ENCODE results near the gene IGLL5. TPM values are rescaled to one million over a fixed set of nuclear protein-coding genes. Genes with fewer than 3 reads are reported as not detected.
"Not testable (repeated sequence)": the region's sequence is repeated elsewhere in the genome, so short reads cannot be mapped to it uniquely, and the experiment has no call there.

IGLL5 gene
- total RNA-seq, 1 experiment from 2014 or later: 1.0 TPM

GRCh38 chr22:22898411-22898950, 10.9 kb downstream of the IGLL5 start:
- H3K4me1 ChIP-seq: peaks cover 66% of the 10 kb centered on the region
- peak; percentile 81 to 93 for DNase-seq

GRCh38 chr22:22899342-22900080, 11.9 kb downstream of the IGLL5 start:
- not testable (repeated sequence) for H3K27me3 ChIP-seq; H3K9me3 ChIP-seq (replicated peaks); H3K36me3 ChIP-seq
- Histone ChIP-seq H3K4me1 (peaks cover 69% of the 10 kb centered on the region), H3K27ac (peak overlapping the region; percentile 82), H3K4me3 (peak overlapping the region; percentile 56)
- peak; percentile 66 to 68 for DNase-seq

More at GRCh38 chr22:22898411-22898950, 10.9 kb downstream of the IGLL5 start:
- Histone ChIP-seq H3K27ac (peak overlapping the region; percentile 82), H3K4me3 (peak overlapping the region; percentile 56)
- H3K27me3 ChIP-seq; H3K9me3 ChIP-seq (replicated peaks); H3K36me3 ChIP-seq: not testable (repeated sequence)

GRCh38 chr22:22900527-22901205, 13.1 kb downstream of the IGLL5 start:
- not testable (repeated sequence) for H3K36me3 ChIP-seq; H3K4me3 ChIP-seq; H3K9me3 ChIP-seq (replicated peaks); H3K27ac ChIP-seq; DNase-seq; H3K27me3 ChIP-seq
- H3K4me1 ChIP-seq: peaks cover 60% of the 10 kb centered on the region

DNA sequence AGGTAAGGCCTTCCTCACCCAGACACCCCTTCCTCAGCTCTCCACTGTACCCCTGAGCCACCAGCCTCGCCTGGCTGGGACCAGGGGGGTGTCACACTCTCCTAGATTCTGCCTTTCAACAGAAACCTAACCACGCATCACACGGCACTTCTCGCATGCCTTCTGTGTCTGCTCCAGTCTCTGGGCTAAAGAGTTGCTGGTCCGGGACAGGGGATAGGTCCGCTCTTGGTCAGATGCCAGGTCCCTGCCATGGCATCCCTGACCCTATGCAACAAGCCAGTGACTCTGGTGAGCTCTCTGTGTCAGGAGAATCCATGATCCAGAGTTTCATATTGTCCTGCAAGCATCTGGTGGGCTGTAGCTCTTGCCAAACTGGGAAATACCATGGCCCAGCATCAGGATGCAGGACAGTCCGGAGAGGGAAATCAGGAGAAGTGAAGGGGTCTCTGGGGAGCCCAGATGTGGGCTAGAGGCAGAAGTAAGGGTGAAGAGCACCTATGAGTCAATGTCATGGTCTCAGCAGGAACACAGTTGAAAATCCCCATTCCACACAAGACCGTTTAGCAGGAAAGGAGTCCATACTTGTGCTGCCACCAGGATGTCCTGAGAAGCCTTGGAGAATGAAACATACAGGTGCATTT, 14.1 kb downstream of the IGLL5 start:
- peak in 1 of 2 experiments; percentile 43 for DNase-seq
- Histone ChIP-seq H3K36me3 (no peaks in the 10 kb centered on the region; the same call in 1 of the 2 replicates), H3K27ac (peak overlapping the region; percentile 94), H3K9me3 (replicated peaks) (no peaks in the 10 kb centered on the region), H3K27me3 (no peaks in the 10 kb centered on the region), H3K4me3 (no peak overlapping the region; the same call in 1 of the 2 replicates), H3K4me1 (peaks cover 50% of the 10 kb centered on the region)

- Histone ChIP-seq H3K27me3 (no peaks in the 10 kb centered on the region), H3K4me1 (peaks cover 46% of the 10 kb centered on the region), H3K9me3 (replicated peaks) (no peaks in the 10 kb centered on the region), H3K27ac (peak overlapping the region; percentile 94), H3K4me3 (no peak overlapping the region), H3K36me3 (no peaks in the 10 kb centered on the region; the same call in 1 of the 2 replicates)
- DNase-seq: peak; percentile 93 to 94
These were observed 14.8 kb downstream of the IGLL5 start for GRCh38 chr22:22902247-22903001.

GRCh38 chr22:22903355-22903777, 15.8 kb downstream of the IGLL5 start:
- Histone ChIP-seq H3K27ac (peak overlapping the region; percentile 94), H3K27me3 (no peaks in the 10 kb centered on the region), H3K4me3 (no peak overlapping the region), H3K9me3 (replicated peaks) (no peaks in the 10 kb centered on the region), H3K36me3 (no peaks in the 10 kb centered on the region; the same call in 1 of the 2 replicates), H3K4me1 (peaks cover 36% of the 10 kb centered on the region)
- peak; percentile 77 to 81 for DNase-seq

DNA sequence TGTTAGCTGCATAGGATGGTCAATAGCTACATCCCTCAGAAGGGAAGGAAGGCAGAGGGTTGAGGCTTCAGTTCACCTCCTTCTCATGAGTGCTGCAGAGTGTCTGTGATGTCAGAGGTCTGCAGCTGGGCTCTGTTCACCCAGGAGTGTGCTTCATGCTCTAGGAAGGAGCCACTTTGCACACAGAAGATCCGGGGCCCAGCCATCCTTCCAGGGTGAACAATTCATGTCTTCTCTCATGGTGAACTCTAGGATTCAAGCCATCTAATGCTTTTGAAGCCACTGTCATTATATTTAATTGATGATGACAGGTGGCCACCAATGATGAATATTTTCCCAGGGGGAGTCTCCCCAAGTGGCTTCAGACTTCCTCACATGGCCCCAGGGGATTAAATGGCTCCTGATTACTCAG, 16.2 kb downstream of the IGLL5 start:
- not testable (repeated sequence) for H3K4me3 ChIP-seq; H3K36me3 ChIP-seq; H3K9me3 ChIP-seq (replicated peaks); H3K27me3 ChIP-seq
- peak overlapping the region; percentile 94 for H3K27ac ChIP-seq
- peaks cover 36% of the 10 kb centered on the region for H3K4me1 ChIP-seq
- DNase-seq: peak; percentile 76 to 92

DNA sequence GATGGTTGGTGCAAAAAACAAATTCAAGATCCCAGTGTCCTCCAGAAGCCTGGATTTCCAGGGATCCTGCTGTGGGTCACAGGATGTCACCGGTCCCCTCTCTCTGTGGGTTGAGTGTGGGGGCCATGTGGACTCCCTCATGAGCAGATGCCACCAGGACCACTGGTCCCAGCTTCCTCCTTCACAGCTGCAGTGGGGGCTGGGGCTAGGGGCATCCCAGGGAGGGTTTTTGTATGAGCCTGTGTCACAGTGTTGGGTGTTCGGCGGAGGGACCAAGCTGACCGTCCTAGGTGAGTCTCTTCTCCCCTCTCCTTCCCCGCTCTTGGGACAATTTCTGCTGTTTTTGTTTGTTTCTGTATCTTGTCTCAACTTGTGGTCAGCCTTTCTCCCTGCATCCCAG, 17.1 kb downstream of the IGLL5 start:
- H3K9me3 ChIP-seq (replicated peaks); H3K4me3 ChIP-seq; DNase-seq; H3K36me3 ChIP-seq; H3K27me3 ChIP-seq: not testable (repeated sequence)
- Histone ChIP-seq H3K27ac (peak overlapping the region; percentile 94), H3K4me1 (peaks cover 36% of the 10 kb centered on the region)

DNA sequence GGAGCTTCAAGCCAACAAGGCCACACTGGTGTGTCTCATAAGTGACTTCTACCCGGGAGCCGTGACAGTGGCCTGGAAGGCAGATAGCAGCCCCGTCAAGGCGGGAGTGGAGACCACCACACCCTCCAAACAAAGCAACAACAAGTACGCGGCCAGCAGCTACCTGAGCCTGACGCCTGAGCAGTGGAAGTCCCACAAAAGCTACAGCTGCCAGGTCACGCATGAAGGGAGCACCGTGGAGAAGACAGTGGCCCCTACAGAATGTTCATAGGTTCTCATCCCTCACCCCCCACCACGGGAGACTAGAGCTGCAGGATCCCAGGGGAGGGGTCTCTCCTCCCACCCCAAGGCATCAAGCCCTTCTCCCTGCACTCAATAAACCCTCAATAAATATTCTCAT, 18.8 kb downstream of the IGLL5 start:
- H3K27me3 ChIP-seq; H3K9me3 ChIP-seq (replicated peaks); H3K27ac ChIP-seq; H3K4me3 ChIP-seq; DNase-seq; H3K36me3 ChIP-seq: not testable (repeated sequence)
- peaks cover 34% of the 10 kb centered on the region for H3K4me1 ChIP-seq

GRCh38 chr22:22906907-22907550, 19.4 kb downstream of the IGLL5 start:
- Histone ChIP-seq H3K4me1 (peaks cover 28% of the 10 kb centered on the region), H3K4me3 (no peak overlapping the region), H3K27me3 (no peaks in the 10 kb centered on the region), H3K36me3 (no peaks in the 10 kb centered on the region), H3K27ac (no peak overlapping the region), H3K9me3 (replicated peaks) (no peaks in the 10 kb centered on the region)
- no peak for DNase-seq

- Histone ChIP-seq H3K4me3 (no peak overlapping the region), H3K36me3 (no peaks in the 10 kb centered on the region), H3K4me1 (peaks cover 20% of the 10 kb centered on the region), H3K9me3 (replicated peaks) (no peaks in the 10 kb centered on the region), H3K27ac (no peak overlapping the region), H3K27me3 (no peaks in the 10 kb centered on the region)
- DNase-seq: no peak
These were observed 20.2 kb downstream of the IGLL5 start for GRCh38 chr22:22907551-22908494.

GRCh38 chr22:22908495-22908861, 20.9 kb downstream of the IGLL5 start:
- Histone ChIP-seq H3K9me3 (replicated peaks) (no peaks in the 10 kb centered on the region), H3K36me3 (no peaks in the 10 kb centered on the region), H3K27me3 (no peaks in the 10 kb centered on the region), H3K4me3 (no peak overlapping the region), H3K27ac (no peak overlapping the region), H3K4me1 (peaks cover 14% of the 10 kb centered on the region)
- no peak for DNase-seq

- no peaks in the 10 kb centered on the region for H3K27me3 ChIP-seq
- no peaks in the 10 kb centered on the region for H3K36me3 ChIP-seq
- H3K4me1 ChIP-seq: peaks cover 14% of the 10 kb centered on the region
- H3K9me3 ChIP-seq (replicated peaks): no peaks in the 10 kb centered on the region
- H3K27ac ChIP-seq: no peak overlapping the region
- H3K4me3 ChIP-seq: no peak overlapping the region
- no peak for DNase-seq
These were observed 21.5 kb downstream of the IGLL5 start for GRCh38 chr22:22908941-22909604.

Data from SJCRH30 (cell line).